HG02970 (cell line): ENCODE measurements around the gene ARFGAP3.
A peak's percentile ranks its signal among the peaks of the same experiment; 100 is the strongest.

Experiments
- ATAC-seq: cut with Tn5 transposase; IDR thresholded peaks from one replicate; pipeline ENCODE4 v1.9.1; 2021; ENCODE audit warnings: mild to moderate bottlenecking, moderate library complexity, moderate number of reproducible peaks; ENCODE audit not compliant: unreplicated experiment, low FRiP score

The ARFGAP3 gene, protein sequence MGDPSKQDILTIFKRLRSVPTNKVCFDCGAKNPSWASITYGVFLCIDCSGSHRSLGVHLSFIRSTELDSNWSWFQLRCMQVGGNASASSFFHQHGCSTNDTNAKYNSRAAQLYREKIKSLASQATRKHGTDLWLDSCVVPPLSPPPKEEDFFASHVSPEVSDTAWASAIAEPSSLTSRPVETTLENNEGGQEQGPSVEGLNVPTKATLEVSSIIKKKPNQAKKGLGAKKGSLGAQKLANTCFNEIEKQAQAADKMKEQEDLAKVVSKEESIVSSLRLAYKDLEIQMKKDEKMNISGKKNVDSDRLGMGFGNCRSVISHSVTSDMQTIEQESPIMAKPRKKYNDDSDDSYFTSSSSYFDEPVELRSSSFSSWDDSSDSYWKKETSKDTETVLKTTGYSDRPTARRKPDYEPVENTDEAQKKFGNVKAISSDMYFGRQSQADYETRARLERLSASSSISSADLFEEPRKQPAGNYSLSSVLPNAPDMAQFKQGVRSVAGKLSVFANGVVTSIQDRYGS

DNA sequence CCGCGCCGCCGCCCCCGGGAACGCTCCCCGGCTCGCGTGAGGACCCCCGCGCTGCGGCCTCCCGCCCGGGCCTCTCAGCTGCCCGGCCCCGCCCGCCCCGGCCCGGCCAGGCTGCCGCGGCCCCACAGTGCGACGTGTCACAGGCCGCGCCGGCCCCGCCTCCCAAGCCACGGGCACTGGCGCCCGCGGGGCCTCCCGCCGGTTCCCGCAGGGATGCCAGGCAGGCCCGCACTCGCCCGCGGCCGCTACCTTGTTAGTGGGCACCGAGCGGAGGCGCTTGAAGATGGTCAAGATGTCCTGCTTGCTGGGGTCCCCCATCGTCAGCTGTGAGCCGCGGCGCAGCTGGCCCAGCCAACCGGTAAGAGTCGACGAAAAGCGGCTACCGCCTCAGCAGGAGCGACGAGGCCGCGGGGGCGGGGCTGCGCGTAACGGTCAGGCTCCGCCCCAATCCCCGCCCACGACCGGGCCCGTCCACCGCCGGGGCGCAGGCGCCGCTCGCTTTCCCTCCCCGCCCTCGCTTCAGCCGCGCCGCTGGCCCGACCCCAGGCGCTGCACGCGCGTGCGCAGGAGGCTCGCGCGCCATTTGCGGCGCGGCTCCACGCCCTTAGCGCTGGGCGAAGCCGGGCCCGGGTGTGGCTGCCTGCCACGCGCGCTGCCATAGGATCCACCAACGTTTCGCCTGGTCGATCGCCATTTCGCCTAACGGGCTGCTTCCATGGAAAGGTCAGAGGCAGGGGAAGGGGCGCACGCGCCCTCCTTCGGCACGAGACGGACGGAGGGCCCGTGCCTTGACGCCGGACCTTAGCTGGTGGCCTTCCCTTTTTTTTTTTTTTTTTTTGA, at the start of gene ARFGAP3:
Gene ARFGAP3 (minus strand): TSS at position 409 of the 840 bp plus-strand sequence. CDS start 91 bp downstream, at position 318.
- peak; percentile 89 for ATAC-seq

DNA sequence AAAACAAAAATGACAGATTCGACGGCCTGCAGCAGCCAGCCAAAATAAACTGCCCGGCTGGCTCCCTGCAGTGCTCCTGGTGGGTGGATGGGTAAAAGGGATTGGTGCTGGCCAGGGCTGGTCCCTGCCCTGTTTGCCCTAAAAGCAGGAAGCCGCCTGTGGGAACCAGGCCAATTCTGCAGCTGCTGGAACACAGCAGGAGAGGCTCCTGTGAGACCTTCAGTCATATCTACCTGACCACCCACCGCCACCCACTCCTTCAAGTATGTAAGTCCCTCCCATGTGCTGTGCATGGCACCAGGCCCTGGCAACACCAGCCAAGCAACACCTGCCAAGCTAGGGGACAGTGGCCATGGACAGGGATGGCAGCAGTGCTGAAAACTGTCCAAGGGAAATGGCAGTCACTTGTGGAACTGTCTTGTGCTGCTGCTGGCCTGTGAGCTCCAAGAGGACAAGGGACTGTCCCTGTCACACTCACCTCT, 48.7 kb upstream of the ARFGAP3 start:
- ATAC-seq = no peak

DNA sequence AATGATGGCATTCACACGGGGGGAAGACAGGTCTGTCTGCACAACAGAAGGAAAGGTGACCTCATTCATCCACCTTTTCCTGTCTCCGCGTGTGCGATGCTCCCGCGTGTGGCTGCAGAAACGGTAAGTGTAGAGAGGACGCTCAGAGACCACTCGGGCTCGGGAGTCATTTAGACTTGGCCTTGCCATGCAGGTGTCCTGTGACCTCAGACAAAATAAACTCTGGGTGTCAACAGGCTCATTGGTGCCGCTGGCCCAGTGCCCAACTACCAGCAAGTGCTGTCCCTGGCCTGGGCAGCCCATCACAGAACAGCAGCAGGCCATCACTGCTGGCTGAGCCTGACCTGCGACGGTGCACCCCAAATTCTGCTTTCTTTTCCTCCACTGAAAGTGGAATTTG, 48.1 kb upstream of the ARFGAP3 start:
- ATAC-seq = no peak

DNA sequence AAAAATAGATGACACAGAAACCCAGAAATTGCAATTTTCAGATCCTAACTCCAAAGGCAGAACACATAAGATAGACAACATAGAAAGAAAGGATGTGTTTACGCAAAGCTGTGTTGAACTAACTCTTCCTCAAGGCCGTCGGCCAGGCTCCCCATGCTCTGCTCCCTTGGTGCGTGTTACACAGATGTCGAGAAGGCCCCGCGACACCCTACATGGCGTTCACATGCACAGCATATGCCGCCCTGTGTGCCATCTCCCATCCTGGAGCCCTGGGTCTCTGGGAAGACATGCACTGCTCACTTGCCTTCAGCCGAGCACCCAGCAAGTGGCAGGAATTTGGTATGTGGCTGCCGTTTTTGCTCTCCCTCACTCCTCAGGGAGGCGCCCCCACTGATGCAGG, 47.0 kb upstream of the ARFGAP3 start:
- ATAC-seq = no peak

DNA sequence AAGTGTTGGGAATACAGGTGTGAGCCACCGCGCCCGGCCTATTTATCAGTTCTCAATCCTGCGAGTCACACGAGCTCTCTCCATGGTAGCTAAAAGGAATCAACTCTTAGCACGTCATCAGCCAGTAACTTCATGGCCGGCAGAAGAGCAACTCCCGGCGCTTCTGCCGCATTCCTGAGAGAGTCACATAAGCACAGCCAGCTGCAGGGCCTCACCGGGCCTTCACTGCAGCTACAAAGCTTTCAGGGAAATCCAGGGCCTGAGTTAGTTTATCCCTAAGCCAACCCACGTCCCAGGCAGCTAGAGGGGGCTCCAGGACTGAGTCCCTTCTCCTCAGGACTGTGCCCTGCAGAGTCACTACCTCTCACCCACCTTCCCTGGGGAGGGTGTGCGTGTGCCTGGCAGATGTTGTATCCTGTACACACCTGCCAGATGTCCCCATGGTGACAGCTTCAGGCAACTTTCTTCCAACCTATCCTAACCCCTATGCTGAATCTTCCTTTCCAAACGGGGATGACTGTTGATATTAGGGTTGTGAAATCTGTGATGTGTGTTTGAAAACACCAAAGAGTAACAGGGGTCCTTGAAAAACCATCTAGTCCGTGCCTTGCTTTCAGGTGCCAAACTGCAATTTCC, 45.9 kb upstream of the ARFGAP3 start:
- no peak for ATAC-seq

DNA sequence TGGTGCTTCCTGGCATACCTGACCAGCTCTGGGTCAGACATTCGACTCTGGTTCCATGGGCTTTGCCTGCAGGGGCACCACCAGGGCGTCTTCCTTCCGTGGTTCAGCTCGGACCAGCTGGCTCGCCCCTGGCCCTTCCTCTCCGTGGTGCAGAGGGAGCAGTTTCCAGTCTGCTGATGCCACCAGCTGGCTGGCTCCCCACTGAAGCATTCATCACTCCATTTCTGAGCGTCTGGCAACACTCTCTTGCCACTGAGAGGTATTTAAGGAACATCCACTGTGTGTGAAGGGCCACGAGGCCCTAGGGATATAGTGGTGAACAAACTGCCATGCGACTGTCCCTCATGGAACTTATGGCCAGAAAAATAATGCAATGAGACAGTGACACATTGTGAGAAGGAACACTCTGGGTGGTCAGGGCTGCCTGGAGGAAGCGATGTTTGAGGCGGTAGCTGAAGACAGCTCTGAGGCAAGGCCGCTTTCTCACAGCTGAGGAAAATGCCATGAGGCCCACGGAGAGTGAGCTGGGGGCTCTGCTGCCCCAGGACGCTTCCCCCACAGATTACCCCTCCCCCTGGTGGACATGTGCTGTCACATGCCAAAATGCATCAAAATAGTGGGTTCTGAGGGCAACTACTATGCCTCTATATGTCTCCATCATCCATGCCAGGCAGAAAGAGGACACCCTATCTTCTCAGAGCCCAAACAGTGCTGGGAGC, 44.9 kb upstream of the ARFGAP3 start:
- no peak for ATAC-seq

DNA sequence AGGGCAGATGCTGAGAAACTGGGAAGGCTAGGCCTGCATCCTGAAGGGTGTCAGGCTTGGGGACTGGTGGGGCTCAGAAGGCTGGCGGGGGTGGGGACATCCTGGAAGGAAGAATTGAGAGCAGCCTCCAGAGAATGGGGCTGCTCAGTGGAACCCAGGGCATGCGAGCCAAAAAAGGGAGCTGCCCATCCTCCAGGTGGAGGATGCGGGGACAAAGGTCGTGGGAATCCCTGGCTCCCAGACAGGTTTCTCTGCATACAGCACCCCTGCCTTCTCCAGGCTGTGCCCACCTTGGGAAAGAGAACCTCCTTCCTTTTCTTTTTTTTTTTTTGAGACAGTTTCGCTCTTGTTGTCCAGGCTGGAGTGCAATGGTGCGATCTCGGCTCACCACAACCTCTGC, 40.9 kb upstream of the ARFGAP3 start:
- no peak for ATAC-seq

DNA sequence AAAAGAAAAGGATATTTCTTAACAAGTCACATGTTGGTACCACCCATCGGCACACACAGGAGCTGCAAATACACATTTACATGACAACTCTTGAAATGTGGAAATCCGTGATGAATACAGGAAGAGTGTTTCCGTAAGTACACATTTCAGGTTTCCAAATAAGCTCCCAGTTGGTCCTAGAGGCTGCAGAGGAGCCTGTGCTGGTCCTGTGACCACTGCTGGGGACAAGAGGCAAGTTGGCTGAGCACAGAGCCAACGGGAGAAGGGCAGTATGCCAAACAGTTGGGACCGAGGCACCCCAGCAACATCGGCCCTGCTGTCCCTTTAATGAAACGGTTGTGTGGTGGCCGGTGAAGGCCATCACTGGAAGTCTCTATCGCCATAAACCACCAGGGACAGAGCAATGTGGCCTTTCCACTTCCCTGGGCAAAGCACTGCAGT, 38.5 kb upstream of the ARFGAP3 start:
- no peak for ATAC-seq

DNA sequence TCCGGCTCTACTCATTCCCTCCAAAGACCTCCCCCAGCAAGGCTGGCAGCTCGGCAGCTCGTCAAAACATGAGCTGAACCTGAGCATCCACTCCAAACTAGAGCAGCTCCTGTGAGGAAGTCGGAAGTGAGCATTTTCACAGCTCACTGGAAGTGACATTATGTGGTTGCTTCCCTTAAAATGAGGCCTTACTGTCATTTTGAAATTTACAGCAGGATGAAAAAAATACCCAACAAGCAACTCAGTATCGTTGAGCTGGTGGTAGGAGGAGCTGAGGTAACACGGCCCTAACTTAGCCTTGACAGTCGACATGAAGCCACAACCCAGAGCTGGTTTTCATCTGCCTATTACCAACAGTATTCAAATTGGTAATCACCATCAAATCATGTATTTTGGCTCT, 38.0 kb upstream of the ARFGAP3 start:
- no peak for ATAC-seq

DNA sequence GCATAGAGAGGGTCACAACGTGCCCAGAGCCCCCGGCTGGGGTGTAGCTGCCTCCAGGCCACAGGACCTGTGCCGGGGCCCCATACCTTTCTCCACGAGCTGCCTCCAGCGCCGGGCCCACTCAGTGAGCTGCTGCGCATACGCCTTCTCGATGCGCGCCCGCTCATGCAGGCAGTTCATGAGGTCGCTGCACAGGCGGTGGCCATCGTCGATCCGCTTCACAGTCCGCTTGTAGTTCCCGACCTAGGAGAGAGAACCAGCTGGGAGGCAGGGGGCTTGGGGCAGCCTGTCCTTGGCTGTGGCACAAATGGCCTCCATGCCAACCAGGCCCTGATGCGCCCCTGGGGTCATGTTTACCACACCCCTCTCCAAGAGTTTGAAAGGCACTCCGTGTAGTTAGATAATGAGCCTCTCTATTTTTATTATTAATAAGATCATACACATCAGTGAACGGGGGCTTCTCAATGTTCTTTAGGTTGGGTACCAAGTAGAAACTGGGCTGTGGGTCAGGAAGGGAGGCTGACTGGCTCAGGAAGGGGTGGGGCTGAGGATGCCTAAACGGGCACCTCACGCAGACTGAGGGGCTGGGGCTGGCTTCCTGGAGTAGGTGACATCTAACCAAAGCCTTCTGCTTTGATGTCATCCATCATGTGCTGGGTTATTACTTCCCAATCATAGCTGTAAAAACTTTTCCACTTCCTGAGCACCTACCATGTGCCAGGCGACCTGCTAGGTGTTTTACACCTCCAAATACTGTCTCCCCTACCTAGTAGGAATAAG, 36.5 kb upstream of the ARFGAP3 start:
- ATAC-seq = no peak

DNA sequence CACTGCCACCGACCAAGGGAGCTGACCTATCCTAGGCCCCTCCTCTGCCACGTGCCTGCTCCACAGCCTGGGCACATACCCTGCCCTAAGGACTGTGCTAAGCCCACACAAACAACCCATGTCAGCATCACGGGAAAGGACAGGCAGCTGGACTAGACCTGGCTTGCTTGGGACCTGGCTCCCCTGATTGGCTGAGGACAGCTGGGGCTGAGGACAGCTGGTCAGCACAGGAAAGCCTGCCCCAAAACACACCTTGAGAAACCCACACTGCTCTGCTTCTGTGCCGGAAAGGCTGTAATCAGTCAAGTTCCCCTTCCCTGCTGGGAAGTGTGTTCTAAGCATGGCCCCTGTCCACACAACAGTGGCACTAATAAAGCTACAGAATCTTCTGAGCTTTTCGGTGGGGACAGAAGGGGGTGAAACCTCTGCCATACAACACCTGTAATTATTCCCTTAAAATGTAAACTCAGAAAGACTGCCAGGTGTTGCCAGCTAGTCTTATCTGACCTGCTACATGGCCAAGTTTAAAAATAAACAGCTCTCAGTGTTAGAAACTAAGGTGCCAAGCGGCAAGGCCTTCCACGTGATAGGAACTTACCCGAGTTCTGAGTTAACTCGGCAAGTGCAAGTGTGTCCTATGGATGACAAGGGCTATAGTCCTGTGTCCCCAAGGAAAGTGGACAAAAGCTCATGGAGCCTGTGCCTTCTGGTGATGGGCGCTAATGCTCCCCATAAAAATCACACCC, 35.7 kb upstream of the ARFGAP3 start:
- no peak for ATAC-seq

DNA sequence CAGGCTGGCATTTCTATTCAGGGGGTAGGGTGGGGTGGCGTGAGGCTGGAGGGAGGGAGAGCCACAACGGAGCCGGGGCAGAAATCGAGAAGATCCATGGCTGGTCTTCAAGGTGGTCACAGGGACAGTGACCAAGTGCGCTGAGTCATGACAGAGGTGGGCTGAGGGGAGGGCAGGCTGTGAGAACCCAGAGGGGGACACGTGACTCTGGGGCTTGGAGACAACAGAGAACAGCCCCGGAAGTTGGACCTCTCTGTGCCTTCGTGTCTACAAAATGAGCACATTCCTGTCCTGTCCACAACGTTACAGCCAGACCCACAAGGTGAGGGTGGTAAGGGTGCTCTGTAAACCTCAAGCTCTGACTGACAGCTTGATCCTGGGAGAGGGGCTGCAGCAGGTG, 35.1 kb upstream of the ARFGAP3 start:
- no peak for ATAC-seq

DNA sequence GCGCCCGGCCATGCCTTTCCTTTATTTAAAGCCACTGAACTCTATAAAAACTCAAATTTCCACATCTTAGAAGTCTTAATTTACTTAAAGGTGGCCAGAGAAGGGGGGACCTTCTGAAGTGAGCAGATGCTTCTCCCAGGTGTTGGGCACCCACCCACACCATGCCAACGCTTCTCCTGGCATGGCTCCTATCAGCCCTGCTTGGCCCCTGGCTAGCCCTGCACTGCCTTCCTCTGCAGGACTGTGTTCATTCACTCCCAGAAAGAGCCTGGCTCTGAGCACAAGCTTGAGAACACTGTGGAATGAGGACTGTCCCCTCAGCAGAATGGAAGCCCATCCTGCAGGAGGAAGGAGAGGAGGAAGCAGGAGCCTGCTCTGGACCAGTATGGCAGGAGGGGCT, 34.6 kb upstream of the ARFGAP3 start:
- no peak for ATAC-seq

DNA sequence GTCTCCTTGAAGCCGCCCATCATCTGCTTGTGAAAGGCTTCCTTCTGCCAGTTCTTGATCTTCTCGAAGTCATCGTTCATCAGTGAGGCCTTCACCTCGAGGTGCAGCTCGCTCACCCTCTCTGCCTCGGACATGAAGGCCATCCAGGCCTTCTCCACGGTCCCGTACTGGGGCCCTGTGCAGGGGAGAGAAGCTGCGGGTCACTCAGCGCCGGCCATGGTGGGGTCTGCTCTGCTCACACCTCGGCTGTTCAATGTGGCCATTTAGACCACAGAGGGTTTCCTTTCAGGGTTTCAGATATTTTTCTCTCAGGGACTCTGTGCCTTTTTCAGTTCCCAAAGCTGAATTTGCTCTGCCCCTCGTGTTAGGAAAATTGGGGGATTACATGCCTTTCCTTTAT, 33.9 kb upstream of the ARFGAP3 start:
- no peak for ATAC-seq

DNA sequence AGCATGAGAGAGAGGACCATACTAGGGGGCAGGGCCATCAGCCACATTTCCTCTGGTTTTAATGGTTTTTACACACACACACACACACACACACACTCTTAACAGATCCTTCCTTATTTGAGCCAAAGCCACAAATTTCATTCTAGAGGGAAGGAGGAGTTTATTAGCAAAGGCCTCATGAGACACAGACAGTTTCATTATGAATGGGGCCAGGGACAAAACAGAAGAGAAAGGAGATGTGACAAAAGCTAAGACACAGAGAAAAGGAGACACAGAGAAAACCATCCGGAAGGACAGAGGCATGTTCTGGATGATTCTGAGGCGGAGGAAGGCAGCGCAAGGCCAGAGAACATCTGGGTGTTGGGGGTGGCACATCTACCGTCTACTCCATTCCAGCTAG, 32.2 kb upstream of the ARFGAP3 start:
- ATAC-seq = peak; percentile 53

DNA sequence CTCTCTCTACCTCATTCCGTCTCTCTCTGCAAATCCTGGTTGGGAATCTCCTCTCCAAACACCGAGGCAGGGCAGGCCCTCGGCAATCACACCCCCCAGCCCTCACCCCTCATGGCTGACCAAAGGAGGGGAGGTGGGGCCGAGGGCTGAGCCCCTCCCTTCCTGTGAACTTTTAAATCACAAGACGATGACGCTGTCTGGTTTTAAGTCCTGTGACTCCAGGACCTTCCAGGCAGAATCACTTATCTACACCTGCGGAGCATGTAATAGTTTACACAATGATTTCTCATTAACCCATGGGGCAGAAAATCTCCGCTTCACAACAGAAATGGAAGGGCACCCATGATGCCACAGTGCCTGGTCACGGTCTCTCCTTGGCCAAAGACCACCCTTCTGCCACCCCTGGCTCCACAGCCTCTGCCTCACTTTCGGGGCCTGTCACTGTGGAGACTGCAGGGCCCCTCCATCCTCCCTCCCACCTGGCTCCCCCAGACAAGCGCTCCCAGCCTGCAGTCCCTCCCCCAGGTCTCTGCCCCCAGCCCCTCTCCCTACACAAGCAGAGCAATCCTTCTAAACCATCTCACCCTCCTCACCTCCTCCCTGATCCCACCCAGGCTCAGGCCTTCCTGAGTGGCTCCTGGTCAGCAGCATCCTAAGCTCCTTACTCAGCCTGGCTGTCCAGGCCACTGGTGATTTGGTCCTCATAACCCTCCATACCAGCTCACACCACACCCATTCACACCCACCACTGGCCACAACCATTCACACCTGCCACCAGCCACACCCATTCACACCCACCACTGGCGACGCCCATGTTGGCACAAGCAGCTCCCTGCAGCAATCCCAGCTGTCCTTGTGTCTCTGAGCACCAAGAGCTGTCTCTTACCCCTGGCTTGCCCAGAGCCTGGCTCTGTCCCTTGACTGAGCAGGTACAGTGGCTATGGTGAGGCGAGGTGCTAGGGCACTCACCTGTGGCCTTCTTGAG, 30.7 kb upstream of the ARFGAP3 start:
- ATAC-seq = no peak

DNA sequence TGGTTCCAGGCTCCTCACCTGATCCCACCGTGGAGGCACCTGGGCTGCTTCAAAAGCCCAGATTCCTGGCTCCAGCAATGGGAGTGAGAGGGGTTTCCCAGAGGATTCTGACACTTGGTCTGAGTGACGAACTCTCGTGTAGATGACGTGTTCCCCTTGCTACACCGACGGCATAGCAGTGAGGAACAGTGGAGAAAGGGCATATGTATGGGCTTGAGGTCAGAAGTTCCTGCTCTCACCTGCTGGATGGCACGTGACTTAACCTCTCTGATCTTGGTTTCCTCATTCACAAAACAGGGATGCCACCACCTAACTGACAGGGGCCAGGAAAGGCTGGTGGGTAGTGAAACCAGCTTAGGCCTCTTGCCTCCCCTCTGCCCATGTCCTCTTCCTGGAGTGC, 30.0 kb upstream of the ARFGAP3 start:
- ATAC-seq = no peak

DNA sequence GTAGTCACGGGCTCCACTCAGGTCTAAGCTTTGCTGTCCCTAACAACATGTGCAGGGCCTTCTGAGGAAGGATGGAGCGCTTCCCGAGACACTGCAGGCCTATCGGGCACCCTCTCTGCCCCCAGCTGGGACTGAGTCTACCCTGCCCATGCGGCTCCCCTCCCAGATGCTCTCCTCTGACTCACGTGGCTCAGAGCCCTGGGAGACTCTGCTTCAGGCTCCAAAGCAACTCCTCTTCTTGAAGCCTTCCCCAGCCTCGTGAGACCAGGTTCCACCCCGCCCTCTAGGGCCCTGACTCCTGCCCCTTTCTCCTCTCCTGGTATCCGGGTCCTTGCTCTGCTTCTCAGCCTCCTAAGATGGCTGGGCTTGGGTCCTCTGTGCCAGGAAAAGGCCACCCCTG, 28.4 kb upstream of the ARFGAP3 start:
- ATAC-seq = no peak
